ACC112 (cell line): ENCODE measurements around the gene SLC39A11.

Experiments used
- H2AFZ ChIP-seq: fragments of 200-600 bp; sonication (generic); one replicate; pipeline ENCODE4 v1.6.0; 2017; ENCODE audit warnings: antibody characterized with exemption, low read length; ENCODE audit not compliant: unreplicated experiment
- H3K27ac ChIP-seq: fragments of 200-600 bp; sonication (generic); 2 replicates; pipeline ENCODE4 v1.5.1; 2014; ENCODE audit warnings: low read depth, mild to moderate bottlenecking, antibody characterized with exemption, low read length, moderate library complexity
- H3K27me3 ChIP-seq: fragments of 200-600 bp; sonication (generic); 2 replicates; pipeline ENCODE4 v1.6.1; 2014; ENCODE audit warnings: mild to moderate bottlenecking, antibody characterized with exemption, low read length, moderate library complexity, mixed read lengths; ENCODE audit not compliant: insufficient read depth
- H3K36me3 ChIP-seq: fragments of 200-600 bp; sonication (generic); 2 replicates; pipeline ENCODE4 v1.6.1; 2016; ENCODE audit warnings: mild to moderate bottlenecking, antibody characterized with exemption, low read length, moderate library complexity, mixed read lengths; ENCODE audit not compliant: insufficient read depth
- H3K4me1 ChIP-seq: fragments of 200-600 bp; sonication (generic); one replicate; pipeline ENCODE4 v1.6.1; 2016; ENCODE audit warnings: low read length, mixed read lengths; ENCODE audit not compliant: insufficient read depth, unreplicated experiment, control insufficient read depth
- H3K4me3 ChIP-seq: fragments of 200-600 bp; sonication (generic); 2 replicates; pipeline ENCODE4 v1.5.1; 2014; ENCODE audit warnings: mild to moderate bottlenecking, low read depth, low read length
- H3K79me2 ChIP-seq: fragments of 200-600 bp; sonication (generic); one replicate; pipeline ENCODE4 v1.6.0; 2016; ENCODE audit warnings: low read length; ENCODE audit not compliant: control insufficient read depth, unreplicated experiment, insufficient read depth

Gene SLC39A11

GRCh38 chr17:72878975-72879660 is 213.4 kb downstream of the SLC39A11 start:
- Histone ChIP-seq H3K79me2 (no peaks in the 10 kb centered on the region), H3K36me3 (no peaks in the 10 kb centered on the region), H3K4me1 (no peaks in the 10 kb centered on the region), H3K4me3 (no peak overlapping the region), H3K27me3 (no peaks in the 10 kb centered on the region), H2AFZ (no peak overlapping the region), H3K27ac (no peak overlapping the region)

GRCh38 chr17:72877348-72877747 is 215.1 kb downstream of the SLC39A11 start:
- Histone ChIP-seq H3K27me3 (no peaks in the 10 kb centered on the region), H3K4me3 (no peak overlapping the region), H3K79me2 (no peaks in the 10 kb centered on the region), H2AFZ (no peak overlapping the region), H3K4me1 (no peaks in the 10 kb centered on the region), H3K36me3 (no peaks in the 10 kb centered on the region), H3K27ac (no peak overlapping the region)

- no peak overlapping the region for H2AFZ ChIP-seq
- H3K36me3 ChIP-seq = no peaks in the 10 kb centered on the region
- no peaks in the 10 kb centered on the region for H3K27me3 ChIP-seq
- no peak overlapping the region for H3K4me3 ChIP-seq
- H3K79me2 ChIP-seq = no peaks in the 10 kb centered on the region
- H3K4me1 ChIP-seq = no peaks in the 10 kb centered on the region
- no peak overlapping the region for H3K27ac ChIP-seq
Observed at GRCh38 chr17:72876413-72876812, 216.1 kb downstream of the SLC39A11 start.

GRCh38 chr17:72875361-72875760 is 217.1 kb downstream of the SLC39A11 start:
- Histone ChIP-seq H3K27ac (no peak overlapping the region), H3K4me1 (no peaks in the 10 kb centered on the region), H3K36me3 (no peaks in the 10 kb centered on the region), H3K79me2 (no peaks in the 10 kb centered on the region), H3K27me3 (no peaks in the 10 kb centered on the region), H3K4me3 (no peak overlapping the region), H2AFZ (no peak overlapping the region)

GRCh38 chr17:72872396-72872795 is 220.1 kb downstream of the SLC39A11 start:
- Histone ChIP-seq H3K4me1 (no peaks in the 10 kb centered on the region), H3K27ac (no peak overlapping the region), H3K4me3 (no peak overlapping the region), H2AFZ (no peak overlapping the region), H3K27me3 (no peaks in the 10 kb centered on the region), H3K36me3 (no peaks in the 10 kb centered on the region), H3K79me2 (no peaks in the 10 kb centered on the region)

GRCh38 chr17:72870367-72870985 is 222.0 kb downstream of the SLC39A11 start:
- H3K4me1 ChIP-seq = no peaks in the 10 kb centered on the region
- no peak overlapping the region for H2AFZ ChIP-seq
- no peaks in the 10 kb centered on the region for H3K79me2 ChIP-seq
- no peaks in the 10 kb centered on the region for H3K27me3 ChIP-seq
- no peak overlapping the region for H3K27ac ChIP-seq
- no peak overlapping the region for H3K4me3 ChIP-seq
- H3K36me3 ChIP-seq = no peaks in the 10 kb centered on the region

- Histone ChIP-seq H3K36me3 (no peaks in the 10 kb centered on the region), H3K27ac (no peak overlapping the region), H3K4me3 (no peak overlapping the region), H3K27me3 (no peaks in the 10 kb centered on the region), H3K79me2 (no peaks in the 10 kb centered on the region), H3K4me1 (no peaks in the 10 kb centered on the region), H2AFZ (no peak overlapping the region)
Observed at GRCh38 chr17:72869630-72870029, 222.9 kb downstream of the SLC39A11 start.

- no peaks in the 10 kb centered on the region for H3K27me3 ChIP-seq
- H3K4me3 ChIP-seq = no peak overlapping the region
- no peaks in the 10 kb centered on the region for H3K79me2 ChIP-seq
- H2AFZ ChIP-seq = no peak overlapping the region
- no peak overlapping the region for H3K27ac ChIP-seq
- H3K4me1 ChIP-seq = no peaks in the 10 kb centered on the region
- no peaks in the 10 kb centered on the region for H3K36me3 ChIP-seq
Observed at GRCh38 chr17:72865954-72866353, 226.5 kb downstream of the SLC39A11 start.

- H3K79me2 ChIP-seq = no peaks in the 10 kb centered on the region
- no peaks in the 10 kb centered on the region for H3K36me3 ChIP-seq
- H3K27me3 ChIP-seq = no peaks in the 10 kb centered on the region
- H3K4me1 ChIP-seq = no peaks in the 10 kb centered on the region
- H3K4me3 ChIP-seq = no peak overlapping the region
- no peak overlapping the region for H2AFZ ChIP-seq
- no peak overlapping the region for H3K27ac ChIP-seq
Observed at GRCh38 chr17:72863526-72864211, 228.8 kb downstream of the SLC39A11 start.

- Histone ChIP-seq H3K36me3 (no peaks in the 10 kb centered on the region), H2AFZ (no peak overlapping the region), H3K4me3 (no peak overlapping the region), H3K4me1 (no peaks in the 10 kb centered on the region), H3K79me2 (no peaks in the 10 kb centered on the region), H3K27ac (no peak overlapping the region), H3K27me3 (no peaks in the 10 kb centered on the region)
Observed at GRCh38 chr17:72862276-72862999, 230.1 kb downstream of the SLC39A11 start.
